Transverse colon (tissue), 4 donors: Measurements from ENCODE around the gene DNAJB7.

Source experiments
- EP300 ChIP-seq: sonication (generic); formaldehyde crosslinking; IDR thresholded peaks from one replicate; pipeline ENCODE4 v1.6.1; 2017; ENCODE audit warnings: antibody characterized with exemption, low read depth
- POLR2A ChIP-seq: fragments of 450-650 bp; IDR thresholded peaks from one replicate; pipeline ENCODE4 v1.6.1; 2016; ENCODE audit warnings: antibody characterized with exemption, mild to moderate bottlenecking, moderate library complexity
- POLR2AphosphoS5 ChIP-seq, 3 donors: sonication (generic); formaldehyde crosslinking; IDR thresholded peaks; one replicate each; pipeline ENCODE4 v1.6.1; 2016; ENCODE audit warnings: antibody characterized with exemption in 3 of 3
- TF ChIP-seq, protein P1 (sequence below), 5 experiments: fragments of 200-600 bp in 3 of 5; fragments of 450-650 bp in 2 of 5; sonication (generic) in 3 of 5; IDR thresholded peaks; 1 replicate in 2 of 5; 2 replicates in 3 of 5; pipeline ENCODE4 v1.5.1; 2016 to 2017; ENCODE audit warnings: antibody characterized with exemption in 5 of 5, inconsistent platforms in 3 of 5, mild to moderate bottlenecking in 2 of 5, moderate library complexity in 1 of 5

- TF ChIP-seq, protein P1, sequence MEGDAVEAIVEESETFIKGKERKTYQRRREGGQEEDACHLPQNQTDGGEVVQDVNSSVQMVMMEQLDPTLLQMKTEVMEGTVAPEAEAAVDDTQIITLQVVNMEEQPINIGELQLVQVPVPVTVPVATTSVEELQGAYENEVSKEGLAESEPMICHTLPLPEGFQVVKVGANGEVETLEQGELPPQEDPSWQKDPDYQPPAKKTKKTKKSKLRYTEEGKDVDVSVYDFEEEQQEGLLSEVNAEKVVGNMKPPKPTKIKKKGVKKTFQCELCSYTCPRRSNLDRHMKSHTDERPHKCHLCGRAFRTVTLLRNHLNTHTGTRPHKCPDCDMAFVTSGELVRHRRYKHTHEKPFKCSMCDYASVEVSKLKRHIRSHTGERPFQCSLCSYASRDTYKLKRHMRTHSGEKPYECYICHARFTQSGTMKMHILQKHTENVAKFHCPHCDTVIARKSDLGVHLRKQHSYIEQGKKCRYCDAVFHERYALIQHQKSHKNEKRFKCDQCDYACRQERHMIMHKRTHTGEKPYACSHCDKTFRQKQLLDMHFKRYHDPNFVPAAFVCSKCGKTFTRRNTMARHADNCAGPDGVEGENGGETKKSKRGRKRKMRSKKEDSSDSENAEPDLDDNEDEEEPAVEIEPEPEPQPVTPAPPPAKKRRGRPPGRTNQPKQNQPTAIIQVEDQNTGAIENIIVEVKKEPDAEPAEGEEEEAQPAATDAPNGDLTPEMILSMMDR (IDR thresholded peaks at IDR 0.05) = no peak
- TF ChIP-seq POLR2A (no peak), EP300 (no peak), POLR2AphosphoS5 (IDR thresholded peaks at IDR 0.05) (no peak)
Measured at GRCh38 chr22:40889116-40889515, 27.2 kb upstream of the DNAJB7 start.
